ENCODE results near the gene CCDC174. TPM values are rescaled to one million over a fixed set of nuclear protein-coding genes. Genes with fewer than 3 reads are reported as not detected.
"Not testable (repeated sequence)": the region's sequence is repeated elsewhere in the genome, so short reads cannot be mapped to it uniquely, and the experiment has no call there.

The CCDC174 gene
- total RNA-seq (2014; rRNA removed; shearing (Covaris generic)): 9.8 and 22.1 TPM in 2 replicates

DNA sequence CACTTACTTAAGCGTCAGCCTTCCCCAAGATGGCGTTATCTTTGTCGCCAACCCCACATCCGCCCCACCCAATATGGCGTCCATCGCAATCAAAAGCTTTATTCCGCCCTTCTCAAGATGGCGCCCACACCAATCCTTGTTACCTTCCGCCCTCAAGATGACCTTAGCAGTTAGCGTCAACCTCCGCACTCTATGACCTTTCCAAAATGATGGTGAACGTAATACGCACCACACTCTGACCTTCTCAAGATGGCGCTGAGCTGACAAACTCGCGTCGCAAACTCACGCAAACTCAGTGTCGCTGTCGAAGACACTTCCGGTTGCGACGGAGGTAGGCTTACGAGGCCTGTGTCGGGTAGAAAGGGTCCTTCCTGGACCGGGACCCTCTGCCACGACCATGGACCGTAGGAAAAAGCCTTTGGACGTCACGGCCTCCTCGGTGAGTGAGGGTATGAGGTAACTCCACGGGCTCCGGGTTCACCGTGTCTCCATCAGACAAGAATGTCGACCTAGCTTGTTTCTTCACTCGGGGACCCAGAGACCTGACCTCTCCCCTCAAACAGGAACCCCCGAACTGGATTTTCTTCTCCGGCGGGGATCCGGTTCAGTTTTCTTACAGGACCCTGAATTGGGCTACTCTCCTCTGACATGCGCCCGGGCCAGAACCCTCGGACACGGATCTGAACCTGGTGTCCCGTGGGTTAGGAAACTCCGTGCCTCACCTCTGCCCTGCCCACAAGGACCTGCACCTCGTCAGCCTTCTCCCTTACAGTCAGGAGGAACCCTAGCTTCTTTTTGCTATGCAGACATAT lies at the start of gene CCDC174:
Gene CCDC174 (plus strand): TSS at position 323 of the 812 bp plus-strand sequence. CDS start 75 bp downstream, at position 398.
- peak; percentile 99 for DNase-seq (ENCODE audit: low spot score)

DNA sequence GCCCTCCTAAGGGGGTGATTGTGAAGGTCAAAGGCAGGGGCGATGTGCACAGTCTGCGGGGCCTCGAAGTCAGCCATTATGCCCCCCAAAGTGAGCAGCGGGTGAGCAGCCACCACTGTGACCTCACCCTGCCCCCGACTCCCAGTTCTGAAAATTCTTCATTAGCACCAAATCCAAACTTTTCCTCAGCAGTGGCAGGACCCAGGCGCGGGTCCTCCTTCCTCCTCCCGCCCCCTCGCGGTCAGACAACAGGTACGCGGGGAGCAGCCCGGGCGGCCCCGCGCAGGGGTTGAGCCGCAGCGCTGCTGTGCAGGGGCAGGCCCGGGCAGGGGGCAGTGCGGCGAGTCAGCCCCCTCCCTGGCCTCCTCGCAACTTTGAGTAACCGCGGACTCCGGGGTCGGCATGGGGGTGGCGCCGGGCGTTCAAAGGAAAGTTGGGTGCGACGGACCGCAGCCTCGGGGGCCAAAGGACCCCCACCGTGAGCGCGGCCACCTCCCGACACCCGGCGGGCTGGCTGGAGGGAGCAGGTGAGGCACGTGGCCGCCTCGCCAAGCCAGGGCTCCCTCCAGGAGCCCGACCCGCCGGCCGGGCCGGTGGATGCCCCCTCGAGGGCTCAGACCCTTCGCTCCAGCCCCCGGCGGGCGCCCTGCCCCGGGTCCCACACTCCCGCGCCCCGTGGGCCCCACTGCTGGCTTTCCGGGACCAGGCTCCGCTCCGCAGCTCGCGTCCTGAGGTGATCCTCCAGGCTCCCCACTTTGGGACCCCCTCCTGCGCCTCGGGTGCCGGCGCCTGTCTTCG lies 49.4 kb upstream of the CCDC174 start:
- DNase-seq (ENCODE audit: low spot score): no peak

DNA sequence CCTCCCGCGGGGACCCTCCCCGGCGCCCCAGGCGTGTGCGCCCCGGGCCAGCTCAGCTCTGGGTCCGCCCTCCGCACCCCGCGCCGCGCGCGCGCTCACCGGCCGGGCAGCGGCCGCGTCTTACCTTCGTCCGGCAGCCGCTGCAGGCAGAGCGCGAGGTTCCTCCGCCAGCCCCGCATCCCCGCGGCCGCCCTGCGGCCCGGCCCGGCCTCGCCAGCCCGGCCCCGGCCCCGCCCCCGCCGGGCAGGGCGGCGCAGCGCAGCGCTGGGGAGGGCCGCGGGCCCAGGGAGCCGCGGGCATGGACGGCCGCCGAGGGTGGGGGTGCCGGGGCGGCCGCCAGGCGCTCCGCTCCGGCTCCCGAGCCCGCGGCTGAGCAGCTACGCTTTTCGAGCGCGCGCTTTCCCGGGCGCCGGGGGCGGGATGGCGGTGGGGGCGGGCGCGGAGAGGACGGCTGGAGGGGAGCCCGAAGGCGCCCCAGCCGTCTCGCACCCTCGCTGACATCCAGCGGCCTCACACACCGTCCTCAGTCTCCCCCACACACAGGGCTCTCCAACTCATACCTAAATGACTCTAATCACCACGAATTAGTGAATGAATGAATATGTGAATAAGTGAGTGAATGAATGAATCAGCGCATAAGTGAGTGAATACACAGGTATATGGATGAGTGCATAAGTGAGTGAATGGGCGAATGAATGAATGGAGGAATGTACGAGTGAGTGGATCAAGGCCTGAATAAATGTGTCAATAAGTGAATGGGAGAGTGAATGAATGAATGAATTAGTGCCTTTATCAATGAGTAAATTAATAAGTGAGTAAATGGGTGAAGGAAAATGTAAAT lies 48.5 kb upstream of the CCDC174 start:
- DNase-seq (ENCODE audit: low spot score): no peak

GRCh38 chr3:14605067-14605466 lies 46.5 kb upstream of the CCDC174 start:
- DNase-seq (ENCODE audit: low spot score): peak; percentile 86

DNA sequence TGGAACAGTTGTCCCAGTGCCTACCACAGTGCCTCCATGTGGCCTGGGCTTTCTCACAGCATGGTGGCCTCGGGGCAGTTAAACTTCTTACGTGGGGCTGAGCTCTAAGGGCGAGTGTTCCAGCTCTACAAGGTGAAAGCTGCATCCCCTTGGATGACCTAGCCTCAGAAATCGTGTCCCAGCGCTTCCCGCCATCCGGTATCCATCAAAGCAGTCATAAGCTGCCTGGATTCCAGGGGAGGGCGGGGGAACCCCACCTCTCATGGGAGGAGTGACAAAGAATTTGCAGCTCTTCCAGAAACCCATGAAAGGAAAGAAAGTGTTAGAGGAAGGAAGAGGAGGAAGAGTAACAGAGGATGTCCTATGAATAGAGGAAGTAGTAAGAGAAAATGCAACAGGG lies 45.8 kb upstream of the CCDC174 start:
- no peak for DNase-seq (ENCODE audit: low spot score)

DNA sequence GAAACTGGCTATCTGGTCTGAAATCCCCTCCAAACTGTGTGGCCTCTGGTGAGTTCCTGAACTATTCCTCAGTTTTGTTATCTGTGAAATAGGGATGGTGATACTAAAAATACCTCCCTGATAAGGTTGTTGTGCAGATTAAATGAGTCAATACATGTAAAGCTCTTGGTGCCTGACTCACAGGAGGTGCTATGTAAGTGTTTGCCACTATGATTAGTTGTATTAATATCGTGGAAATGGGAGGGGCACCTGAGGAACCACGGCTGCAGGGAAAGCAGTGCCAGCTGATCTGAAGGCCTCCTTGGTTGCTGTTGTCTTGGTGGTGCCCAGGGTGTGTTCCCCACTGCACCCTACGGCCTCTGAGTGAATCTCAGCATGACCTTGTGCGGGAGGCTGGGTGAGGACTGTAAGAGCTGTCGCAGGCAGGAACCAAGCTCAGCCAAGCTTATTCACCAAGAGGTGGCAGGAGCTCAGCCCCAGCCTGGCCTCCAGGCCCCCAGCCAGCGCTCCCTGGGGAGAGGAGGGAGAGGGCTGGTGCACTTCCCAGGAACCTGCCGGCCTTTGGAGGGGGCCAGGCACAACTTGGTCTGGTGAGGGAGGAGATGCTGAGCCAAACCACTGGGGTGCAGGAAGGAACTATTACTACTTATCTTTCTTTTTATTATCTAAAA lies 44.8 kb upstream of the CCDC174 start:
- peak; percentile 42 for DNase-seq (ENCODE audit: low spot score)

DNA sequence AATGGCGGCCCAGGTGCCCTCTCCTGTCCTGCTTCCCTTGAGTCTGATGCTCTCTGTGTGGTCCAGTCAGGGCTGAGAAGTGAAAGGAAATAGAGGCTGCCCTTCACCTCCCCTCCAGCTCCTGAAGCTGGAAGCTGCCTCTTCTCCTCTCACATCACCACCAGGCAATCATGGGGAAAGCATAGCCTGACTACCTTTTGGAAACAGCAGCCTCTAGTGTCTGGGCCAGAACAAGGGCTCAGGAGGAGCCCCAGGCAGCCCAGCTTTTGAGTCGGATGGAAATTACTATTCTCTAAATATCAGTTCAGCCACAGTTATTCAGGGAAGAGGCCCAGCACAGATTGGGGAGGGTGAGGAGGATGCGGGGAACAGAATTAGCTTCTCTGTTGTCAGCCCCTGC lies 43.3 kb upstream of the CCDC174 start:
- no peak for DNase-seq (ENCODE audit: low spot score)

DNA sequence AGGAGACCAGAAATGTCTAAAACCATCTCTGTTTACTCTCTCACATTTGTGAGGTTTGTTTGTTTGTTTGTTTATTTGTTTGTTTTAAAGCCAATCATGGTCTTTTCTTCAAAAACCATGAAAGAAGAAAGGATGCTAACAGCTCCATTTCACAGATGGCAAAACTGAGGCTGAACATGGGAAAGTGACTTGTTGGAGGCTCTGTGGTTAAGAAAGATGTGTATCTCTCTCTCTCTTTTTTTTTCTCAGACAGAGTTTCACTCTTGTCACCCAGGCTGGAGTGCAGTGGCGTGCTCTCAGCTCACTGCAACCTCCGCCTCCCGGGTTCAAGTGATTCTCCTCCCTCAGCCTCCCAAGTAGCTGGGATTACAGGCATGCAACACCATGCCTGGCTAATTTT lies 42.5 kb upstream of the CCDC174 start:
- DNase-seq (ENCODE audit: low spot score): not testable (repeated sequence)

GRCh38 chr3:14609506-14609905 lies 42.1 kb upstream of the CCDC174 start:
- DNase-seq (ENCODE audit: low spot score): no peak

DNA sequence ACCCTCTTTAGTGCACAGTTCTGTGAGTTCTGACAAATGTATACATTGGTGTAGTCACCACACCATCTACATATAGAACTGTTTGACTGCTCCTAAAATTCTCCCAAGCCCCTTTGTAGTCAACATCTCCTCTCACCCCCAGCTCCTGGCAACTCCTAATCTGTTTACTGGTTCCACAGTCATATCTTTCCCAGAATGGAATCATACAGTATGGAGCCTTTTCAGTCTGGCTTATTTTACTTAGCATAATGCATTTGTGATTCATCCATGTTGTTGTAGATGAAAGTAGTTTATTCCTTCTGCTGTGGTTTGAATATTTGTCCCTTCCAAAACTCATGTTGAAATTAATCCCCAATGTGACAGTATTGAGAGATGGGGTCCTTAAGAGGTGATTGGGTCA lies 41.6 kb upstream of the CCDC174 start:
- no peak for DNase-seq (ENCODE audit: low spot score)

- no peak for DNase-seq (ENCODE audit: low spot score)
Observed at GRCh38 chr3:14614189-14614588, 37.4 kb upstream of the CCDC174 start.

GRCh38 chr3:14614862-14615261 lies 36.7 kb upstream of the CCDC174 start:
- no peak for DNase-seq (ENCODE audit: low spot score)

DNA sequence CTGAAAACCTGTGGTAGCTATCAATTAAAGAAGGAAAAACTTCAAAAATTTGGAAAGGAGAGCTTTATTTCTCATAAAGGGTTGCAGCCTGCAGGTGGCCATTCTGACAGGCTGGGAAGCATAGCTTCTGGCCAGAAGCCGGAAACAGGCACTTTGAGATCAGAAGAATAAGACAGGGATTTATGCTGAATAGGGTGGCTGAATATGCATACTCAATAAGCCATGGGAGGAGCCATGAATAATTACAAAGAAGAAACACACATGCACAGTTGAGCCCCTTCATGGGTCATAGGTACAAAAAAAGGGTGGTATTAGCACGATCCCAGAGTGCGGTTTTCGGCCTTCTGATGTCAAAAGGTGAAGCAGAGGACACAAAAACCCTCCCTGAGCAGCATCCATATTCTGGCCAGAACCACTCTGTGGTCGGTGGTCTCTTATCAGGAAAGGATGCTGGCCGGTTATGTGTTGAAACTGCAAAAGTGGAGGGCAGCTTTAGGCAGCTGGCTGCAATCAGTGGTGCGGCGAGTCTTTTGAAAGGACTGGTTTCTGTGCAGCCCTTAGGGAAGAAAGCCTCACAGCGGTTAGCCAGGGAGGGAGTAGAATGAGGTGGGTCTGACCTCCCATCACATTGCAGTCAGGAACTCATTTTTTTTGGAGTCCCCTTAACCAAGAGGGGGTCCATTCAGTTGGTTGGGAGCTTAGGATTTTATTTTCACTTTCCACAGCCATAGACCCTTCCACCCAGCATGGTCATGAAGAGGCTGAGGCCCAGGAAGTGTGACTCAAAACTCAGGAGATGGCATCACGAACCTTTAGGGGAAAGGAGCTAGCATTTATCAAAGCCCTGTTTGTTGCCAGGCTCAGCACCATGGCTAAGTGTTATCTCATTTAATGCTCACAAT lies 34.7 kb upstream of the CCDC174 start:
- peak; percentile 51 for DNase-seq (ENCODE audit: low spot score)

GRCh38 chr3:14617508-14618023 lies 34.0 kb upstream of the CCDC174 start:
- peak; percentile 51 for DNase-seq (ENCODE audit: low spot score)

DNA sequence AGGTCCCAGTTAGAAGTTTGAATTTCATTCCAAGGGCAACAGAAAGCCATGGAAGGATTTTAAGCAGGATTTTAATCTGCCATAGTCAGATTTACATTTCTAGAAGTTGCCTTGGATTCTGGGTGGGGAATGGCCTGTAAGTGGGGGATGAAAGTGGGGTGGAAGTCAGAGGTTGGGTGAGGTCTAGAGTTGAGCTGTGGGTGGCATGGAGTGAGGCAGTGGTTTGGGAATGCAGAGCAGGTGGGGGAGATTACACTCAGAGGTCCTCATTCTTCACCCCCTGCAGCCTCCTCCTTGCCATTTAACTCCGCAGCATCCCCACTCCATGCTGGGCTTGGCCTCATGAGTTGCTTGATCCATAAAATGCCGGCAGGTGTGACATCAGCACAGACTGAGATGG lies 32.0 kb upstream of the CCDC174 start:
- no peak for DNase-seq (ENCODE audit: low spot score)

GRCh38 chr3:14620512-14620911 lies 31.1 kb upstream of the CCDC174 start:
- DNase-seq (ENCODE audit: low spot score): no peak

DNA sequence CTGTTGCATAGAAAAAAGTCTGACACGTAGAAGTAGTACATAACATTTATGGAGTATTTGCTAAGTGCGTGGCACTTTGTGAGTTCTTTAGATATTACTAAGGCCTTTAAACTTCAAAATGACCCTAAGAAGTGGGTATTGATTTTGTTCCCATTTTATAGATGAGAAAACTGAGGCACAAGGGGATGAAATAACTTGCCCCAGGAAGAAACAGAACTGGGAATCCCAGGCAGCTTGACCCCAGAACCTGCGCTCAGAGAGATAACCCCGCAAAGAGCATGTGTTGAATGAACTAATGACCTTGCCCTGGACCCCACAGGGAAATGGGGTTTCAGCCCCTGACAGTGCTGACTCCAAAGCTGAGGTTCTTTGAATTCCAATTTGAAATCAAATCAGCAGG lies 30.5 kb upstream of the CCDC174 start:
- DNase-seq (ENCODE audit: low spot score): no peak

- no peak for DNase-seq (ENCODE audit: low spot score)
Observed at GRCh38 chr3:14622368-14622767, 29.2 kb upstream of the CCDC174 start.

DNA sequence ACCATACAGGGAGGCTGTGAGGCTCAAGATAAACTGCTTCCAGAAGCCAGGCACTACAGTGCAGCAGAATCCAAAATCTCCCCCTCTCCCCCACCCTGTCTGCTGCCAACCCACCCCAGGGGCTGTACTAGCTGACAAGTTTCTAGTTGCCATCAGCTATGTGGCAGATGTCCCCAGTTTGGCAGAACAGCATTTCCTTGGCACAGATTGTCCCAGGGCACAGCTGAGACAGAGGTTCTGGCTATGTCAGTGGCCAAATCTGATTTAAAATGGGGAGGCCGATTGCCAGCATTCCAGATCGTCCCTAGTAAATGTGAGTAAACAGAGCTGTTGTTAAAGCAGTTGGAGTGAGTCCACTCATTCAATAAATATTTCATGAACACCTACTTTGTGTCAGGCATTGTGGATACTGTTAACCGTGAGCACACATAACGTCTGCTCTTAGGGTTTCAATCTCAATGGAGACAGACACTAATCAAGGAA lies 28.0 kb upstream of the CCDC174 start:
- DNase-seq (ENCODE audit: low spot score): no peak

- no peak for DNase-seq (ENCODE audit: low spot score)
Observed at GRCh38 chr3:14624498-14624897, 27.1 kb upstream of the CCDC174 start.
